Activated T-cell treated with anti-CD3 and anti-CD28 coated beads, Interleukin-2, amount 50 U/mL, for 72 hours (primary cell): ENCODE data around the gene MAPK12. TPM values are rescaled to one million over a fixed set of nuclear protein-coding genes. Genes with fewer than 3 reads are reported as not detected.
A peak's percentile ranks its signal among the peaks of the same experiment; 100 is the strongest.

Experiments
- ATAC-seq, 2 donors: fragments of 150-1000 bp; cut with Tn5 transposase; replicated peaks in 1 of 2; 2 replicates each; pipeline ENCODE4 v1.10.0; 2021; ENCODE audit warnings: moderate library complexity in 2 of 2, mild to moderate bottlenecking in 1 of 2
- DNase-seq, 2 donors: peaks; one replicate each; pipeline ENCODE4 v3.0.0; 2021 to 2022; ENCODE audit warnings: mixed read lengths in 1 of 2
- H3K27ac Mint-ChIP-seq: one replicate; pipeline ENCODE4 v1.8.0; 2022; ENCODE audit warnings: mild to moderate bottlenecking, moderate library complexity, mixed read lengths
- H3K27me3 Mint-ChIP-seq: one replicate; pipeline ENCODE4 v1.8.0; 2022; ENCODE audit warnings: low read depth, mixed read lengths
- H3K36me3 Mint-ChIP-seq, 2 donors: one replicate each; pipeline ENCODE4 v1.8.0; 2022; ENCODE audit warnings: mixed read lengths in 2 of 2, mild to moderate bottlenecking in 1 of 2; ENCODE audit not compliant: insufficient read depth in 2 of 2
- H3K4me1 Mint-ChIP-seq: one replicate; pipeline ENCODE4 v1.8.0; 2022; ENCODE audit warnings: low read depth, mixed read lengths
- H3K4me3 Mint-ChIP-seq, 2 donors: one replicate each; pipeline ENCODE4 v1.8.0; 2022; ENCODE audit warnings: mild to moderate bottlenecking in 2 of 2, mixed read lengths in 2 of 2, moderate library complexity in 2 of 2
- H3K9me3 Mint-ChIP-seq, 2 donors: one replicate each; pipeline ENCODE4 v1.8.0; 2022; ENCODE audit warnings: mixed read lengths in 2 of 2
- total RNA-seq, 2 donors: library from RNA; stranded (reverse); gene quantifications; one replicate each; pipeline ENCODE4 v1.2.3, GENCODE V29; 2022

The MAPK12 gene
- total RNA-seq, 2 donors from 2014 or later: 8.5 to 11.5 TPM

GRCh38 chr22:50264104-50264745 lies 2.7 kb upstream of the MAPK12 start:
- ATAC-seq (no peak), DNase-seq (no peak)
- Mint-ChIP-seq H3K4me3 (no peak overlapping the region), H3K27me3 (peaks cover 11% of the 10 kb centered on the region), H3K36me3 (no peaks in the 10 kb centered on the region), H3K4me1 (peaks cover 20% of the 10 kb centered on the region), H3K9me3 (no peaks in the 10 kb centered on the region), H3K27ac (no peak overlapping the region)

- no peaks in the 10 kb centered on the region for H3K36me3 Mint-ChIP-seq
- ATAC-seq: no peak
- no peaks in the 10 kb centered on the region for H3K9me3 Mint-ChIP-seq
- DNase-seq: no peak
- no peak overlapping the region for H3K27ac Mint-ChIP-seq
- peaks cover 11% of the 10 kb centered on the region for H3K27me3 Mint-ChIP-seq
- no peak overlapping the region for H3K4me3 Mint-ChIP-seq
- H3K4me1 Mint-ChIP-seq: peaks cover 10% of the 10 kb centered on the region
Measured at GRCh38 chr22:50262973-50263617, 1.6 kb upstream of the MAPK12 start.

GRCh38 chr22:50262460-50262911 lies 1.0 kb upstream of the MAPK12 start:
- Mint-ChIP-seq H3K4me3 (peak overlapping the region; percentile 62 to 72), H3K4me1 (peaks cover 8% of the 10 kb centered on the region), H3K9me3 (no peaks in the 10 kb centered on the region), H3K27me3 (peaks cover 11% of the 10 kb centered on the region), H3K36me3 (no peaks in the 10 kb centered on the region), H3K27ac (no peak overlapping the region)
- DNase-seq: no peak
- ATAC-seq: peak in 1 of 2 donors; percentile 24

GRCh38 chr22:50260801-50261614 lies 475 bp downstream of the MAPK12 start:
- DNase-seq (peak; percentile 43 to 48), ATAC-seq (peak; percentile 51 to 56)
- H3K27ac Mint-ChIP-seq: no peak overlapping the region
- H3K4me1 Mint-ChIP-seq: peaks cover 8% of the 10 kb centered on the region
- H3K36me3 Mint-ChIP-seq: no peaks in the 10 kb centered on the region
- peak overlapping the region; percentile 40 to 43 for H3K4me3 Mint-ChIP-seq
- no peaks in the 10 kb centered on the region for H3K9me3 Mint-ChIP-seq
- peaks cover 11% of the 10 kb centered on the region for H3K27me3 Mint-ChIP-seq

GRCh38 chr22:50260434-50260800 lies 1.1 kb downstream of the MAPK12 start:
- no peaks in the 10 kb centered on the region for H3K36me3 Mint-ChIP-seq
- H3K27me3 Mint-ChIP-seq: peaks cover 11% of the 10 kb centered on the region
- ATAC-seq (no peak), DNase-seq (no peak)
- no peaks in the 10 kb centered on the region for H3K9me3 Mint-ChIP-seq
- peak overlapping the region; percentile 40 to 43 for H3K4me3 Mint-ChIP-seq
- H3K4me1 Mint-ChIP-seq: peaks cover 8% of the 10 kb centered on the region
- H3K27ac Mint-ChIP-seq: no peak overlapping the region

- Mint-ChIP-seq H3K27ac (no peak overlapping the region), H3K36me3 (no peaks in the 10 kb centered on the region), H3K27me3 (peaks cover 11% of the 10 kb centered on the region), H3K4me1 (peaks cover 8% of the 10 kb centered on the region), H3K9me3 (no peaks in the 10 kb centered on the region), H3K4me3 (peak overlapping the region; percentile 46 to 50)
- ATAC-seq (no peak), DNase-seq (no peak)
Measured at GRCh38 chr22:50259302-50259701, 2.2 kb downstream of the MAPK12 start.

GRCh38 chr22:50258361-50259292 lies 2.9 kb downstream of the MAPK12 start:
- Mint-ChIP-seq H3K27me3 (peaks cover 11% of the 10 kb centered on the region), H3K9me3 (no peaks in the 10 kb centered on the region), H3K27ac (no peak overlapping the region), H3K36me3 (no peaks in the 10 kb centered on the region), H3K4me1 (peaks cover 8% of the 10 kb centered on the region), H3K4me3 (peak overlapping the region in 1 of 2 donors; percentile 17)
- no peak for ATAC-seq
- DNase-seq: no peak

GRCh38 chr22:50257451-50258360 lies 3.8 kb downstream of the MAPK12 start:
- ATAC-seq: no peak
- Mint-ChIP-seq H3K4me1 (peaks cover 7% of the 10 kb centered on the region), H3K9me3 (no peaks in the 10 kb centered on the region), H3K27ac (no peak overlapping the region), H3K36me3 (no peaks in the 10 kb centered on the region), H3K4me3 (no peak overlapping the region), H3K27me3 (peaks cover 10% of the 10 kb centered on the region)
- DNase-seq: no peak

- Mint-ChIP-seq H3K36me3 (no peaks in the 10 kb centered on the region), H3K4me1 (peaks cover under 1% of the 10 kb centered on the region), H3K27ac (no peak overlapping the region), H3K9me3 (no peaks in the 10 kb centered on the region), H3K4me3 (no peak overlapping the region), H3K27me3 (peaks cover 3% of the 10 kb centered on the region)
- ATAC-seq: no peak
- DNase-seq: no peak
Measured at GRCh38 chr22:50257041-50257440, 4.4 kb downstream of the MAPK12 start.

GRCh38 chr22:50256258-50256862 lies 5.1 kb downstream of the MAPK12 start:
- DNase-seq (no peak), ATAC-seq (no peak)
- Mint-ChIP-seq H3K27me3 (no peaks in the 10 kb centered on the region), H3K4me1 (no peaks in the 10 kb centered on the region), H3K9me3 (no peaks in the 10 kb centered on the region), H3K36me3 (no peaks in the 10 kb centered on the region), H3K4me3 (no peak overlapping the region), H3K27ac (no peak overlapping the region)

- no peaks in the 10 kb centered on the region for H3K36me3 Mint-ChIP-seq
- DNase-seq (no peak), ATAC-seq (no peak)
- H3K9me3 Mint-ChIP-seq: no peaks in the 10 kb centered on the region
- H3K27me3 Mint-ChIP-seq: no peaks in the 10 kb centered on the region
- H3K27ac Mint-ChIP-seq: no peak overlapping the region
- H3K4me3 Mint-ChIP-seq: no peak overlapping the region
- H3K4me1 Mint-ChIP-seq: no peaks in the 10 kb centered on the region
Measured at GRCh38 chr22:50255607-50256006, 5.9 kb downstream of the MAPK12 start.
